ENCODE results near the gene PIGU. TPM values are rescaled to one million over a fixed set of nuclear protein-coding genes. Genes with fewer than 3 reads are reported as not detected.

Gene PIGU
- total and polyA plus RNA-seq, 9 of the 15 experiments (the other 6 are each of a cell fraction or from before 2014, with no cell fraction given) = 6.5 to 100 (median 28.1) TPM

DNA sequence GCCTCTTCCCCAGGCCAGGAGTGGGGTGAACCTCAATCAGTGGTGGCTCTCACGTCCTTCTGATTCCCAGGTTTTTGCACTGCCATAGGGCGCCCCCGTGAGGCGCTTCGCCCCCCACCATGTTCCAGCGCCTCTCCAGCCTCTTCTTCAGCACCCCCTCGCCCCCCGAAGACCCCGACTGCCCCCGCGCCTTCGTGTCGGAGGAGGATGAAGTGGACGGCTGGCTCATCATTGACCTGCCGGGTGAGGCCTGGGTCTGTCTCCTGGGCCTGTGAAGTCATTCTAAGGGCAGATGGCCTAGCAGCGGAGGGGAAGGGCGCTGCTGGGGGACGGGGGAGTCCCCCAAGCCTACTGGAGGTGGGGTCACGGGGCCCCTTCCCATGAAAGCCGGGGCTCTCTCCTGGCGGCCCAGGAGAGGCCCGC, 31.7 kb upstream of the PIGU start (continued):
- TF ChIP-seq ZNF740 (CRISPR knock-in tag; IDR thresholded peaks at IDR 0.05) = peak; percentile 45; the same call in 1 of the 2 replicates
- no peak for TF ChIP-seq ZNF740 (tag; IDR thresholded peaks at IDR 0.05)
- TF ChIP-seq ZFP36 (IDR thresholded peaks at IDR 0.05; ENCODE audit: low read depth, low read length, partially characterized antibody) = no peak
- no peak for TF ChIP-seq ZNF561 (CRISPR knock-in tag; conservative IDR thresholded peaks at IDR 0.05)
- TF ChIP-seq, protein P1, sequence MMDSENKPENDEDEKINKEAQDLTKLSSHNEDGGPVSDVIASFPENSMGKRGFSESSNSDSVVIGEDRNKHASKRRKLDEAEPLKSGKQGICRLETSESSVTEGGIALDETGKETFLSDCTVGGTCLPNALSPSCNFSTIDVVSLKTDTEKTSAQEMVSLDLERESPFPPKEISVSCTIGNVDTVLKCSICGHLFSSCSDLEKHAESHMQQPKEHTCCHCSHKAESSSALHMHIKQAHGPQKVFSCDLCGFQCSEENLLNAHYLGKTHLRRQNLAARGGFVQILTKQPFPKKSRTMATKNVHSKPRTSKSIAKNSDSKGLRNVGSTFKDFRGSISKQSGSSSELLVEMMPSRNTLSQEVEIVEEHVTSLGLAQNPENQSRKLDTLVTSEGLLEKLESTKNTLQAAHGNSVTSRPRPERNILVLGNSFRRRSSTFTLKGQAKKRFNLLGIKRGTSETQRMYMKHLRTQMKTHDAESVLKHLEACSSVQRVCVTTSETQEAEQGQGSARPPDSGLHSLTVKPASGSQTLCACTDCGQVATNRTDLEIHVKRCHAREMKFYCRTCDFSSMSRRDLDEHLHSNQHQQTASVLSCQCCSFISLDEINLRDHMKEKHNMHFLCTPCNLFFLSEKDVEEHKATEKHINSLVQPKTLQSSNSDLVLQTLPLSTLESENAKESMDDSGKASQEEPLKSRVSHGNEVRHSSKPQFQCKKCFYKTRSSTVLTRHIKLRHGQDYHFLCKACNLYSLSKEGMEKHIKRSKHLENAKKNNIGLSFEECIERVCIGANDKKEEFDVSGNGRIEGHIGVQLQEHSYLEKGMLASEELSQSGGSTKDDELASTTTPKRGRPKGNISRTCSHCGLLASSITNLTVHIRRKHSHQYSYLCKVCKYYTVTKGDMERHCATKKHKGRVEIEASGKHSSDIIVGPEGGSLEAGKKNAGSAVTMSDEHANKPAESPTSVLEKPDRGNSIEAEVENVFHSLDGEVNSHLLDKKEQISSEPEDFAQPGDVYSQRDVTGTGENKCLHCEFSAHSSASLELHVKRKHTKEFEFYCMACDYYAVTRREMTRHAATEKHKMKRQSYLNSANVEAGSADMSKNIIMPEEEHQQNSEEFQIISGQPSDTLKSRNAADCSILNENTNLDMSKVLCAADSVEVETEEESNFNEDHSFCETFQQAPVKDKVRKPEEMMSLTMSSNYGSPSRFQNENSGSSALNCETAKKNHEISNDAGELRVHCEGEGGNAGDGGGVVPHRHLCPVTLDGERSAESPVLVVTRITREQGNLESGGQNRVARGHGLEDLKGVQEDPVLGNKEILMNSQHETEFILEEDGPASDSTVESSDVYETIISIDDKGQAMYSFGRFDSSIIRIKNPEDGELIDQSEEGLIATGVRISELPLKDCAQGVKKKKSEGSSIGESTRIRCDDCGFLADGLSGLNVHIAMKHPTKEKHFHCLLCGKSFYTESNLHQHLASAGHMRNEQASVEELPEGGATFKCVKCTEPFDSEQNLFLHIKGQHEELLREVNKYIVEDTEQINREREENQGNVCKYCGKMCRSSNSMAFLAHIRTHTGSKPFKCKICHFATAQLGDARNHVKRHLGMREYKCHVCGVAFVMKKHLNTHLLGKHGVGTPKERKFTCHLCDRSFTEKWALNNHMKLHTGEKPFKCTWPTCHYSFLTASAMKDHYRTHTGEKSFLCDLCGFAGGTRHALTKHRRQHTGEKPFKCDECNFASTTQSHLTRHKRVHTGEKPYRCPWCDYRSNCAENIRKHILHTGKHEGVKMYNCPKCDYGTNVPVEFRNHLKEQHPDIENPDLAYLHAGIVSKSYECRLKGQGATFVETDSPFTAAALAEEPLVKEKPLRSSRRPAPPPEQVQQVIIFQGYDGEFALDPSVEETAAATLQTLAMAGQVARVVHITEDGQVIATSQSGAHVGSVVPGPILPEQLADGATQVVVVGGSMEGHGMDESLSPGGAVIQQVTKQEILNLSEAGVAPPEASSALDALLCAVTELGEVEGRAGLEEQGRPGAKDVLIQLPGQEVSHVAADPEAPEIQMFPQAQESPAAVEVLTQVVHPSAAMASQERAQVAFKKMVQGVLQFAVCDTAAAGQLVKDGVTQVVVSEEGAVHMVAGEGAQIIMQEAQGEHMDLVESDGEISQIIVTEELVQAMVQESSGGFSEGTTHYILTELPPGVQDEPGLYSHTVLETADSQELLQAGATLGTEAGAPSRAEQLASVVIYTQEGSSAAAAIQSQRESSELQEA (IDR thresholded peaks at IDR 0.05; ENCODE audit: low read depth) = no peak
- TF ChIP-seq ZSCAN29 (IDR thresholded peaks at IDR 0.05) = no peak
- peak; percentile 54 to 70 for TF ChIP-seq RAD21 (CRISPR knock-in tag; conservative IDR thresholded peaks at IDR 0.05 in 1 of 2, IDR thresholded peaks at IDR 0.05 in 1 of 2)
- no peak for TF ChIP-seq DPF2 (IDR thresholded peaks at IDR 0.05)
- TF ChIP-seq, protein P2, sequence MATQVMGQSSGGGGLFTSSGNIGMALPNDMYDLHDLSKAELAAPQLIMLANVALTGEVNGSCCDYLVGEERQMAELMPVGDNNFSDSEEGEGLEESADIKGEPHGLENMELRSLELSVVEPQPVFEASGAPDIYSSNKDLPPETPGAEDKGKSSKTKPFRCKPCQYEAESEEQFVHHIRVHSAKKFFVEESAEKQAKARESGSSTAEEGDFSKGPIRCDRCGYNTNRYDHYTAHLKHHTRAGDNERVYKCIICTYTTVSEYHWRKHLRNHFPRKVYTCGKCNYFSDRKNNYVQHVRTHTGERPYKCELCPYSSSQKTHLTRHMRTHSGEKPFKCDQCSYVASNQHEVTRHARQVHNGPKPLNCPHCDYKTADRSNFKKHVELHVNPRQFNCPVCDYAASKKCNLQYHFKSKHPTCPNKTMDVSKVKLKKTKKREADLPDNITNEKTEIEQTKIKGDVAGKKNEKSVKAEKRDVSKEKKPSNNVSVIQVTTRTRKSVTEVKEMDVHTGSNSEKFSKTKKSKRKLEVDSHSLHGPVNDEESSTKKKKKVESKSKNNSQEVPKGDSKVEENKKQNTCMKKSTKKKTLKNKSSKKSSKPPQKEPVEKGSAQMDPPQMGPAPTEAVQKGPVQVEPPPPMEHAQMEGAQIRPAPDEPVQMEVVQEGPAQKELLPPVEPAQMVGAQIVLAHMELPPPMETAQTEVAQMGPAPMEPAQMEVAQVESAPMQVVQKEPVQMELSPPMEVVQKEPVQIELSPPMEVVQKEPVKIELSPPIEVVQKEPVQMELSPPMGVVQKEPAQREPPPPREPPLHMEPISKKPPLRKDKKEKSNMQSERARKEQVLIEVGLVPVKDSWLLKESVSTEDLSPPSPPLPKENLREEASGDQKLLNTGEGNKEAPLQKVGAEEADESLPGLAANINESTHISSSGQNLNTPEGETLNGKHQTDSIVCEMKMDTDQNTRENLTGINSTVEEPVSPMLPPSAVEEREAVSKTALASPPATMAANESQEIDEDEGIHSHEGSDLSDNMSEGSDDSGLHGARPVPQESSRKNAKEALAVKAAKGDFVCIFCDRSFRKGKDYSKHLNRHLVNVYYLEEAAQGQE (IDR thresholded peaks at IDR 0.05; ENCODE audit: borderline replicate concordance) = peak; percentile 26; the same call in 1 of the 2 replicates
- TF ChIP-seq, protein P2 (CRISPR knock-in tag; IDR thresholded peaks at IDR 0.05; ENCODE audit: low read depth) = no peak

All from K562 (cell line).